IMR-90 (cell line): ENCODE data around the gene SFTPB. TPM values are rescaled to one million over a fixed set of nuclear protein-coding genes. Genes with fewer than 3 reads are reported as not detected.
A peak's percentile ranks its signal among the peaks of the same experiment; 100 is the strongest.

ENCODE experiments used
- ATAC-seq: fragments of 200-7000 bp; cut with Tn5 transposase; 2 replicates; pipeline ENCODE4 v1.9.1; 2020; ENCODE audit warnings: low read depth, mild to moderate bottlenecking, moderate library complexity
- Bru-seq: library from RNA; stranded (reverse); fragments of 400-500 nt; gene quantifications from one replicate; lab custom pipeline; 2021; lab: Mats Ljungman, UMichigan
- BruChase-seq, 2 experiments: library from RNA; stranded (reverse); fragments of 400-500 nt; gene quantifications; one replicate each; lab custom pipeline; 2021; lab: Mats Ljungman, UMichigan
- BruUV-seq: library from RNA; stranded (reverse); fragments of 400-500 nt; replicated peaks from 2 replicates; lab custom pipeline; 2021; lab: Mats Ljungman, UMichigan
- CTCF ChIA-PET: fragments of 300-600 bp; formaldehyde crosslinking; extraction: SDS; loops from one replicate; lab custom pipeline; 2021; ENCODE audit warnings: antibody characterized with exemption; lab: Yijun Ruan, JAX
- POLR2A ChIA-PET: fragments of 300-600 bp; sonication (Branson Sonifier 250); formaldehyde crosslinking; loops from one replicate; lab custom pipeline; 2022; ENCODE audit warnings: antibody characterized with exemption; ENCODE audit not compliant: unreplicated experiment; lab: Charles Lee
- DNase-seq: peaks from one replicate; pipeline ENCODE4 v3.0.0; 2013
- H2AFZ ChIP-seq: replicated peaks from 2 replicates; pipeline ENCODE3; 2013; ENCODE audit warnings: low read length, mild to moderate bottlenecking; ENCODE audit not compliant: poor library complexity
- H2AK5ac ChIP-seq: 2 replicates; pipeline ENCODE4 v1.6.1; 2013; ENCODE audit warnings: low read depth, low read length, inconsistent platforms
- H2AK9ac ChIP-seq: replicated peaks from 2 replicates; pipeline ENCODE3; 2013; ENCODE audit warnings: mild to moderate bottlenecking, low read depth, low read length, moderate library complexity; ENCODE audit not compliant: poor library complexity
- H2BK120ac ChIP-seq: 2 replicates; pipeline ENCODE4 v1.6.1; 2013; ENCODE audit warnings: low read depth, low read length, inconsistent platforms
- H2BK15ac ChIP-seq: 3 replicates; pipeline ENCODE4 v1.6.1; 2013; ENCODE audit warnings: low read depth, low read length, inconsistent platforms
- H2BK20ac ChIP-seq: 2 replicates; pipeline ENCODE4 v1.6.1; 2013; ENCODE audit warnings: low read depth, mild to moderate bottlenecking, inconsistent platforms, low read length, moderate library complexity
- H2BK5ac ChIP-seq: 2 replicates; pipeline ENCODE4 v1.6.1; 2013; ENCODE audit warnings: mild to moderate bottlenecking, low read depth, low read length, inconsistent platforms; ENCODE audit not compliant: poor library complexity, severe bottlenecking
- H3K14ac ChIP-seq: replicated peaks from 2 replicates; pipeline ENCODE4 v1.6.1; 2013; ENCODE audit warnings: low read depth, low read length, inconsistent platforms
- H3K18ac ChIP-seq: 2 replicates; pipeline ENCODE4 v1.6.1; 2013; ENCODE audit warnings: low read depth, low read length, control low read depth
- H3K23ac ChIP-seq: 2 replicates; pipeline ENCODE4 v1.6.1; 2013; ENCODE audit warnings: low read depth, low read length, inconsistent platforms
- H3K27ac ChIP-seq: 2 replicates; pipeline ENCODE4 v1.5.1; 2013; ENCODE audit warnings: mild to moderate bottlenecking, control low read depth, low read length; ENCODE audit not compliant: insufficient read depth
- H3K27me3 ChIP-seq: 2 replicates; pipeline ENCODE4 v1.6.1; 2013; ENCODE audit warnings: low read length; ENCODE audit not compliant: control insufficient read depth, insufficient read depth
- H3K36me3 ChIP-seq: 2 replicates; pipeline ENCODE4 v1.6.1; 2013; ENCODE audit warnings: low read length, mixed read lengths; ENCODE audit not compliant: control insufficient read depth, insufficient read depth
- H3K4ac ChIP-seq: 2 replicates; pipeline ENCODE4 v1.6.1; 2013; ENCODE audit warnings: low read depth, low read length, inconsistent platforms
- H3K4me1 ChIP-seq: 2 replicates; pipeline ENCODE4 v1.6.1; 2013; ENCODE audit warnings: low read length, mixed read lengths; ENCODE audit not compliant: control insufficient read depth, insufficient read depth
- H3K4me2 ChIP-seq: 2 replicates; pipeline ENCODE4 v1.6.1; 2013; ENCODE audit warnings: low read depth, mild to moderate bottlenecking, control low read depth, low read length, moderate library complexity
- H3K4me3 ChIP-seq: 2 replicates; pipeline ENCODE4 v1.5.1; 2013; ENCODE audit warnings: low read depth, mild to moderate bottlenecking, control low read depth, low read length, moderate library complexity; ENCODE audit not compliant: insufficient read depth
- H3K56ac ChIP-seq: 2 replicates; pipeline ENCODE4 v1.6.1; 2013; ENCODE audit warnings: low read length, inconsistent platforms; ENCODE audit not compliant: insufficient read depth; ENCODE audit errors: extremely low read depth
- H3K79me1 ChIP-seq, 2 experiments: 2 replicates each; pipeline ENCODE4 v1.6.1; 2013; ENCODE audit warnings: low read length in 2 of 2, inconsistent platforms in 1 of 2, low read depth in 1 of 2
- H3K9ac ChIP-seq: 2 replicates; pipeline ENCODE4 v1.6.1; 2013; ENCODE audit warnings: low read depth, low read length, control low read depth
- H3K9me1 ChIP-seq: 2 replicates; pipeline ENCODE4 v1.6.1; 2013; ENCODE audit warnings: low read length, inconsistent platforms; ENCODE audit not compliant: insufficient read depth
- H3K9me3 ChIP-seq: 2 replicates; pipeline ENCODE4 v1.6.1; 2013; ENCODE audit warnings: low read length; ENCODE audit not compliant: control insufficient read depth, insufficient read depth
- H4K20me1 ChIP-seq: 2 replicates; pipeline ENCODE4 v1.6.1; 2013; ENCODE audit warnings: low read length, inconsistent platforms; ENCODE audit not compliant: insufficient read depth
- H4K5ac ChIP-seq: 2 replicates; pipeline ENCODE4 v1.6.1; 2013; ENCODE audit warnings: mild to moderate bottlenecking, low read depth, low read length, control low read depth
- H4K8ac ChIP-seq, 2 experiments: 2 replicates each; pipeline ENCODE4 v1.6.1; 2013; ENCODE audit warnings: low read depth in 2 of 2, low read length in 2 of 2, control low read depth in 1 of 2, inconsistent platforms in 1 of 2
- H4K91ac ChIP-seq: 2 replicates; pipeline ENCODE4 v1.6.1; 2013; ENCODE audit warnings: low read depth, low read length, inconsistent platforms; ENCODE audit not compliant: insufficient read depth
- BHLHE40 ChIP-seq: fragments of 150-350 bp; IDR thresholded peaks from 2 replicates; pipeline ENCODE4 v1.6.1; 2016; ENCODE audit warnings: mild to moderate bottlenecking, low read depth, low read length
- CHD1 ChIP-seq: IDR thresholded peaks from 2 replicates; pipeline ENCODE4 v1.6.1; 2012; ENCODE audit warnings: low read depth, low read length, improper control_type of control experiment
- CTCF ChIP-seq: conservative IDR thresholded peaks from 2 replicates; pipeline ENCODE4 v1.5.1; 2012; ENCODE audit warnings: mild to moderate bottlenecking, low read depth, low read length, improper control_type of control experiment
- MXI1 ChIP-seq: IDR thresholded peaks from 2 replicates; pipeline ENCODE4 v1.6.1; 2012; ENCODE audit warnings: low read depth, mild to moderate bottlenecking, low read length, moderate library complexity, borderline replicate concordance
- POLR2A ChIP-seq: IDR thresholded peaks from 2 replicates; pipeline ENCODE4 v1.6.1; 2012; ENCODE audit warnings: mild to moderate bottlenecking, low read depth, low read length
- RAD21 ChIP-seq: IDR thresholded peaks from 2 replicates; pipeline ENCODE4 v1.6.1; 2012; ENCODE audit warnings: low read length, improper control_type of control experiment
- RFX5 ChIP-seq: IDR thresholded peaks from 2 replicates; pipeline ENCODE4 v1.8.0; 2012; ENCODE audit warnings: low read depth, mild to moderate bottlenecking, low read length, moderate library complexity
- SMC3 ChIP-seq: fragments of 150-350 bp; IDR thresholded peaks from 2 replicates; pipeline ENCODE4 v1.6.1; 2016; ENCODE audit warnings: low read depth, mild to moderate bottlenecking, antibody characterized with exemption, low read length, moderate library complexity
- WGBS, 2 experiments: methylation state at CpG; one replicate each; pipeline versions ENCODE4 v1.1.5 to v1.1.7; 2013; ENCODE audit warnings: missing lambda C conversion rate in 2 of 2; ENCODE audit not compliant: insufficient read length in 1 of 2; ENCODE audit errors: extremely low coverage in 2 of 2; 5-methylcytosine and 5-hydroxymethylcytosine counted together
- dilution Hi-C: fragments of 300-500 bp; cut with HindIII; formaldehyde crosslinking; loops from one replicate; pipeline ENCODE4 v1.14.3; 2018; ENCODE audit warnings: low sequenced_read_pairs; ENCODE audit not compliant: unreplicated experiment
- in situ Hi-C: fragments of 300-500 bp; cut with MboI; formaldehyde crosslinking; loops from 3 replicates; pipeline ENCODE4 v1.14.3; 2019; ENCODE audit warnings: low sequenced_read_pairs, inconsistent platforms, mixed read lengths
- intact Hi-C: fragments of 100-400 bp; cut with micrococcal nuclease; formaldehyde crosslinking; loops from 2 replicates; pipeline ENCODE4 v1.10.0; 2022
- long read RNA-seq: library from polyadenylated mRNA; unstranded; transcript quantifications from one replicate; pipeline ENCODE4 v2.0.0, GENCODE V29; 2021; ENCODE audit not compliant: unreplicated experiment
- polyA plus RNA-seq, 3 experiments: library from polyadenylated mRNA; depleted of rRNA; stranded (reverse); fragments of >200 nt; gene quantifications; 2 replicates each; pipeline ENCODE4 v1.2.3, GENCODE V29; 2012; ENCODE audit warnings: low replicate concordance in 1 of 3
- total RNA-seq: library from RNA; depleted of rRNA; stranded (reverse); fragments of >200 nt; gene quantifications from 2 replicates; pipeline ENCODE4 v1.2.3, GENCODE V29; 2012; rRNA removed

Gene SFTPB
- total RNA-seq (not detected in 2 replicates), polyA plus RNA-seq (2012; rRNA removed) (not detected in 2 replicates), Bru-seq, nascent RNA (not detected), BruChase-seq, experiment 1, labeled RNA remaining after a 6-hour chase (not detected), BruChase-seq, experiment 2, labeled RNA remaining after a 2-hour chase (not detected)
- polyA plus RNA-seq (2012; cell fraction: cytosol; rRNA removed) = 0.07 TPM in 1 of 2 replicates, not detected in the other
- not detected in 2 replicates for polyA plus RNA-seq (2012; cell fraction: nucleus; rRNA removed; ENCODE audit: low replicate concordance)
- long read RNA-seq = 0 reads

- in situ Hi-C loops (no loop called here), intact Hi-C loops (no loop called here), dilution Hi-C loops (no loop called here)
- TF ChIP-seq RFX5 = no peak
- TF ChIP-seq RAD21 = no peak
- TF ChIP-seq MXI1 = no peak
- no peak for TF ChIP-seq CHD1
- TF ChIP-seq CTCF = no peak
- no peak for TF ChIP-seq POLR2A
- no peak for TF ChIP-seq BHLHE40
- no peak for TF ChIP-seq SMC3
- H2BK15ac ChIP-seq = no peak within 1 kb of the TSS
- POLR2A ChIA-PET = no interaction called here
- no peak within 1 kb of the TSS for H3K4me2 ChIP-seq
- no peak within 1 kb of the TSS for H4K8ac ChIP-seq
- no peak within 1 kb of the TSS for H2BK5ac ChIP-seq
- no peak within 1 kb of the TSS; the same call in 1 of the 2 replicates for H3K4ac ChIP-seq
- H3K18ac ChIP-seq = no peak within 1 kb of the TSS
- no peak within 1 kb of the TSS for H3K4me3 ChIP-seq
- H2AK9ac ChIP-seq = peak within 1 kb of the TSS; percentile 68
- H4K5ac ChIP-seq = no peak within 1 kb of the TSS
- peak within 1 kb of the TSS; percentile 40 for H2AFZ ChIP-seq
- no peaks in the 10 kb centered on the region for H3K9me3 ChIP-seq
- no peak within 1 kb of the TSS; the same call in 1 of the 2 replicates for H2AK5ac ChIP-seq
- H4K91ac ChIP-seq = no peak within 1 kb of the TSS
- peak; percentile 77 for ATAC-seq
- no peak within 1 kb of the TSS for H3K23ac ChIP-seq
- no peaks in the 10 kb centered on the region for H3K79me1 ChIP-seq
- H2BK120ac ChIP-seq = no peak within 1 kb of the TSS
- H3K14ac ChIP-seq = no peak within 1 kb of the TSS
- H3K9ac ChIP-seq = no peak within 1 kb of the TSS
- peak; percentile 44 for DNase-seq
- BruUV-seq = no TSS peak
- H2BK20ac ChIP-seq = no peak within 1 kb of the TSS
- H3K9me1 ChIP-seq = peaks cover 4% of the 10 kb centered on the region; the same call in 1 of the 2 replicates
- 90% methylated on average over 2 of the region's 5 CpGs; no CpG with 5 or more reads in 1 of the 2 experiments for WGBS, 2 experiments
- H3K36me3 ChIP-seq = no peaks in the 10 kb centered on the region
- H4K20me1 ChIP-seq = no peaks in the 10 kb centered on the region
- peaks cover 3% of the 10 kb centered on the region for H3K4me1 ChIP-seq
- H3K56ac ChIP-seq = no peak within 1 kb of the TSS
- no peak within 1 kb of the TSS for H3K27ac ChIP-seq
- peaks cover 3% of the 10 kb centered on the region; the same call in 1 of the 2 replicates for H3K27me3 ChIP-seq
- CTCF ChIA-PET = no interaction called here
Measured at GRCh38 chr2:85668009-85668856, at the start of gene SFTPB. TSS of gene SFTPB (minus strand) at chr2:85668199. CDS start at chr2:85668183, 16 bp downstream.
